ENCODE data around the gene PPM1H.

- no peak for TF ChIP-seq NR3C1 (CRISPR knock-in tag; conservative IDR thresholded peaks at IDR 0.05; ENCODE audit: low read depth)
- TF ChIP-seq GABPB1 (CRISPR knock-in tag; IDR thresholded peaks at IDR 0.05): no peak
- TF ChIP-seq SMAD3 (CRISPR knock-in tag; IDR thresholded peaks at IDR 0.05; ENCODE audit: borderline replicate concordance): no peak
These were observed 243.6 kb downstream of the PPM1H start for GRCh38 chr12:62691309-62691708.

All from WTC11 (cell line).